IMR-90 (cell line): ENCODE measurements around the gene SIX6. TPM values are rescaled to one million over a fixed set of nuclear protein-coding genes. Genes with fewer than 3 reads are reported as not detected.

Source experiments
- ATAC-seq: fragments of 200-7000 bp; cut with Tn5 transposase; 2 replicates; pipeline ENCODE4 v1.9.1; 2020; ENCODE audit warnings: low read depth, mild to moderate bottlenecking, moderate library complexity
- BruUV-seq: library from RNA; stranded (reverse); fragments of 400-500 nt; replicated peaks from 2 replicates; lab custom pipeline; 2021; lab: Mats Ljungman, UMichigan
- CTCF ChIA-PET: fragments of 300-600 bp; formaldehyde crosslinking; extraction: SDS; loops from one replicate; lab custom pipeline; 2021; ENCODE audit warnings: antibody characterized with exemption; lab: Yijun Ruan, JAX
- POLR2A ChIA-PET: fragments of 300-600 bp; sonication (Branson Sonifier 250); formaldehyde crosslinking; loops from one replicate; lab custom pipeline; 2022; ENCODE audit warnings: antibody characterized with exemption; ENCODE audit not compliant: unreplicated experiment; lab: Charles Lee
- DNase-seq: peaks from one replicate; pipeline ENCODE4 v3.0.0; 2013
- H2AFZ ChIP-seq: replicated peaks from 2 replicates; pipeline ENCODE3; 2013; ENCODE audit warnings: low read length, mild to moderate bottlenecking; ENCODE audit not compliant: poor library complexity
- H2AK5ac ChIP-seq: 2 replicates; pipeline ENCODE4 v1.6.1; 2013; ENCODE audit warnings: low read depth, low read length, inconsistent platforms
- H2AK9ac ChIP-seq: replicated peaks from 2 replicates; pipeline ENCODE3; 2013; ENCODE audit warnings: mild to moderate bottlenecking, low read depth, low read length, moderate library complexity; ENCODE audit not compliant: poor library complexity
- H2BK120ac ChIP-seq: 2 replicates; pipeline ENCODE4 v1.6.1; 2013; ENCODE audit warnings: low read depth, low read length, inconsistent platforms
- H2BK15ac ChIP-seq: 3 replicates; pipeline ENCODE4 v1.6.1; 2013; ENCODE audit warnings: low read depth, low read length, inconsistent platforms
- H2BK20ac ChIP-seq: 2 replicates; pipeline ENCODE4 v1.6.1; 2013; ENCODE audit warnings: low read depth, mild to moderate bottlenecking, inconsistent platforms, low read length, moderate library complexity
- H2BK5ac ChIP-seq: 2 replicates; pipeline ENCODE4 v1.6.1; 2013; ENCODE audit warnings: mild to moderate bottlenecking, low read depth, low read length, inconsistent platforms; ENCODE audit not compliant: poor library complexity, severe bottlenecking
- H3K14ac ChIP-seq: replicated peaks from 2 replicates; pipeline ENCODE4 v1.6.1; 2013; ENCODE audit warnings: low read depth, low read length, inconsistent platforms
- H3K18ac ChIP-seq: 2 replicates; pipeline ENCODE4 v1.6.1; 2013; ENCODE audit warnings: low read depth, low read length, control low read depth
- H3K23ac ChIP-seq: 2 replicates; pipeline ENCODE4 v1.6.1; 2013; ENCODE audit warnings: low read depth, low read length, inconsistent platforms
- H3K27ac ChIP-seq: 2 replicates; pipeline ENCODE4 v1.5.1; 2013; ENCODE audit warnings: mild to moderate bottlenecking, control low read depth, low read length; ENCODE audit not compliant: insufficient read depth
- H3K27me3 ChIP-seq: 2 replicates; pipeline ENCODE4 v1.6.1; 2013; ENCODE audit warnings: low read length; ENCODE audit not compliant: control insufficient read depth, insufficient read depth
- H3K36me3 ChIP-seq: 2 replicates; pipeline ENCODE4 v1.6.1; 2013; ENCODE audit warnings: low read length, mixed read lengths; ENCODE audit not compliant: control insufficient read depth, insufficient read depth
- H3K4ac ChIP-seq: 2 replicates; pipeline ENCODE4 v1.6.1; 2013; ENCODE audit warnings: low read depth, low read length, inconsistent platforms
- H3K4me1 ChIP-seq: 2 replicates; pipeline ENCODE4 v1.6.1; 2013; ENCODE audit warnings: low read length, mixed read lengths; ENCODE audit not compliant: control insufficient read depth, insufficient read depth
- H3K4me2 ChIP-seq: 2 replicates; pipeline ENCODE4 v1.6.1; 2013; ENCODE audit warnings: low read depth, mild to moderate bottlenecking, control low read depth, low read length, moderate library complexity
- H3K4me3 ChIP-seq: 2 replicates; pipeline ENCODE4 v1.5.1; 2013; ENCODE audit warnings: low read depth, mild to moderate bottlenecking, control low read depth, low read length, moderate library complexity; ENCODE audit not compliant: insufficient read depth
- H3K56ac ChIP-seq: 2 replicates; pipeline ENCODE4 v1.6.1; 2013; ENCODE audit warnings: low read length, inconsistent platforms; ENCODE audit not compliant: insufficient read depth; ENCODE audit errors: extremely low read depth
- H3K79me1 ChIP-seq, 2 experiments: 2 replicates each; pipeline ENCODE4 v1.6.1; 2013; ENCODE audit warnings: low read length in 2 of 2, inconsistent platforms in 1 of 2, low read depth in 1 of 2
- H3K9ac ChIP-seq: 2 replicates; pipeline ENCODE4 v1.6.1; 2013; ENCODE audit warnings: low read depth, low read length, control low read depth
- H3K9me1 ChIP-seq: 2 replicates; pipeline ENCODE4 v1.6.1; 2013; ENCODE audit warnings: low read length, inconsistent platforms; ENCODE audit not compliant: insufficient read depth
- H3K9me3 ChIP-seq: 2 replicates; pipeline ENCODE4 v1.6.1; 2013; ENCODE audit warnings: low read length; ENCODE audit not compliant: control insufficient read depth, insufficient read depth
- H4K20me1 ChIP-seq: 2 replicates; pipeline ENCODE4 v1.6.1; 2013; ENCODE audit warnings: low read length, inconsistent platforms; ENCODE audit not compliant: insufficient read depth
- H4K5ac ChIP-seq: 2 replicates; pipeline ENCODE4 v1.6.1; 2013; ENCODE audit warnings: mild to moderate bottlenecking, low read depth, low read length, control low read depth
- H4K8ac ChIP-seq, 2 experiments: 2 replicates each; pipeline ENCODE4 v1.6.1; 2013; ENCODE audit warnings: low read depth in 2 of 2, low read length in 2 of 2, control low read depth in 1 of 2, inconsistent platforms in 1 of 2
- H4K91ac ChIP-seq: 2 replicates; pipeline ENCODE4 v1.6.1; 2013; ENCODE audit warnings: low read depth, low read length, inconsistent platforms; ENCODE audit not compliant: insufficient read depth
- BHLHE40 ChIP-seq: fragments of 150-350 bp; IDR thresholded peaks from 2 replicates; pipeline ENCODE4 v1.6.1; 2016; ENCODE audit warnings: mild to moderate bottlenecking, low read depth, low read length
- CHD1 ChIP-seq: IDR thresholded peaks from 2 replicates; pipeline ENCODE4 v1.6.1; 2012; ENCODE audit warnings: low read depth, low read length, improper control_type of control experiment
- CTCF ChIP-seq: conservative IDR thresholded peaks from 2 replicates; pipeline ENCODE4 v1.5.1; 2012; ENCODE audit warnings: mild to moderate bottlenecking, low read depth, low read length, improper control_type of control experiment
- ELK1 ChIP-seq: fragments of 150-350 bp; IDR thresholded peaks from 2 replicates; pipeline ENCODE4 v1.6.1; 2016; ENCODE audit warnings: low read depth, mild to moderate bottlenecking, low read length, moderate library complexity, borderline replicate concordance
- FOS ChIP-seq: fragments of 150-350 bp; IDR thresholded peaks from 2 replicates; pipeline ENCODE4 v1.6.1; 2016; ENCODE audit warnings: low read depth, low read length
- MAZ ChIP-seq: IDR thresholded peaks from 2 replicates; pipeline ENCODE4 v1.6.1; 2012; ENCODE audit warnings: low read depth, mild to moderate bottlenecking, low read length, improper control_type of control experiment, moderate library complexity, borderline replicate concordance
- MXI1 ChIP-seq: IDR thresholded peaks from 2 replicates; pipeline ENCODE4 v1.6.1; 2012; ENCODE audit warnings: low read depth, mild to moderate bottlenecking, low read length, moderate library complexity, borderline replicate concordance
- NFE2L2 ChIP-seq: fragments of 150-350 bp; IDR thresholded peaks from 2 replicates; pipeline ENCODE4 v1.6.1; 2016; ENCODE audit warnings: low read depth, mild to moderate bottlenecking, low read length
- RAD21 ChIP-seq: IDR thresholded peaks from 2 replicates; pipeline ENCODE4 v1.6.1; 2012; ENCODE audit warnings: low read length, improper control_type of control experiment
- RFX5 ChIP-seq: IDR thresholded peaks from 2 replicates; pipeline ENCODE4 v1.8.0; 2012; ENCODE audit warnings: low read depth, mild to moderate bottlenecking, low read length, moderate library complexity
- SMC3 ChIP-seq: fragments of 150-350 bp; IDR thresholded peaks from 2 replicates; pipeline ENCODE4 v1.6.1; 2016; ENCODE audit warnings: low read depth, mild to moderate bottlenecking, antibody characterized with exemption, low read length, moderate library complexity
- dilution Hi-C: fragments of 300-500 bp; cut with HindIII; formaldehyde crosslinking; loops from one replicate; pipeline ENCODE4 v1.14.3; 2018; ENCODE audit warnings: low sequenced_read_pairs; ENCODE audit not compliant: unreplicated experiment
- in situ Hi-C: fragments of 300-500 bp; cut with MboI; formaldehyde crosslinking; loops from 3 replicates; pipeline ENCODE4 v1.14.3; 2019; ENCODE audit warnings: low sequenced_read_pairs, inconsistent platforms, mixed read lengths
- intact Hi-C: fragments of 100-400 bp; cut with micrococcal nuclease; formaldehyde crosslinking; loops from 2 replicates; pipeline ENCODE4 v1.10.0; 2022
- polyA plus RNA-seq, 3 experiments: library from polyadenylated mRNA; depleted of rRNA; stranded (reverse); fragments of >200 nt; gene quantifications; 2 replicates each; pipeline ENCODE4 v1.2.3, GENCODE V29; 2012; ENCODE audit warnings: low replicate concordance in 1 of 3
- total RNA-seq: library from RNA; depleted of rRNA; stranded (reverse); fragments of >200 nt; gene quantifications from 2 replicates; pipeline ENCODE4 v1.2.3, GENCODE V29; 2012

The SIX6 gene
- total and polyA plus RNA-seq, 2 of the 4 experiments (the other 2 are of a cell fraction), result not detected

GRCh38 chr14:60537663-60538062 lies 28.7 kb downstream of the SIX6 start:
- TF ChIP-seq CTCF (no peak), SMC3 (no peak), BHLHE40 (no peak), FOS (no peak), MXI1 (no peak), MAZ (no peak), ELK1 (no peak), RFX5 (no peak), CHD1 (no peak), RAD21 (no peak), NFE2L2 (no peak)
- H3K9me1 ChIP-seq, result no peaks in the 10 kb centered on the region
- in situ Hi-C loops (no loop called here), dilution Hi-C loops (no loop called here), intact Hi-C loops (no loop called here)
- no peak overlapping the region for H3K4me3 ChIP-seq
- H2BK120ac ChIP-seq, result no peak overlapping the region
- no peak overlapping the region for H2BK5ac ChIP-seq
- no peaks in the 10 kb centered on the region for H4K20me1 ChIP-seq
- no peak for DNase-seq
- H3K56ac ChIP-seq, result no peak overlapping the region
- no peak overlapping the region for H4K5ac ChIP-seq
- no peaks in the 10 kb centered on the region for H3K4me1 ChIP-seq
- no peak overlapping the region for H3K23ac ChIP-seq
- H3K36me3 ChIP-seq, result no peaks in the 10 kb centered on the region
- H3K18ac ChIP-seq, result no peak overlapping the region
- H2AK9ac ChIP-seq, result no peak overlapping the region
- no peak overlapping the region for H2BK20ac ChIP-seq
- H3K9me3 ChIP-seq, result no peaks in the 10 kb centered on the region
- H4K8ac ChIP-seq, result no peak overlapping the region
- H3K27ac ChIP-seq, result no peak overlapping the region
- H3K79me1 ChIP-seq, result no peaks in the 10 kb centered on the region
- H4K91ac ChIP-seq, result no peak overlapping the region
- POLR2A ChIA-PET, result no interaction called here
- H3K27me3 ChIP-seq, result peaks cover 2% of the 10 kb centered on the region
- no peak overlapping the region for H3K4me2 ChIP-seq
- H2AK5ac ChIP-seq, result no peak overlapping the region
- ATAC-seq, result no peak
- H3K9ac ChIP-seq, result no peak overlapping the region
- no peak overlapping the region for H2BK15ac ChIP-seq
- H2AFZ ChIP-seq, result no peak overlapping the region
- H3K14ac ChIP-seq, result no peak overlapping the region
- no peak overlapping the region for H3K4ac ChIP-seq
- no TSS peak for BruUV-seq
- CTCF ChIA-PET, result no interaction called here
